Natural killer cell treated with Interleukin-12 subunit alpha and Interleukin-12 subunit beta and Interleukin-15 and Interleukin-18, amount 100 ng/mL, for 72 hours (primary cell): Measurements from ENCODE around the gene SEZ6L. TPM values are rescaled to one million over a fixed set of nuclear protein-coding genes. Genes with fewer than 3 reads are reported as not detected.

Experiments
- ATAC-seq, 2 donors: fragments of 150-1000 bp; cut with Tn5 transposase in 1 of 2; sonication (Bioruptor Pico), chemical (Tn5 transposase) in 1 of 2; 2 replicates each; pipeline ENCODE4 v1.10.0; 2021
- DNase-seq: peaks from one replicate; pipeline ENCODE4 v3.0.0; 2022; ENCODE audit warnings: low spot score
- H3K27ac Mint-ChIP-seq, 2 donors: 1 replicate in 1 of 2; 2 replicates in 1 of 2; pipeline ENCODE4 v1.8.0; 2022; ENCODE audit warnings: mixed read lengths in 2 of 2, mild to moderate bottlenecking in 1 of 2, moderate library complexity in 1 of 2
- H3K27me3 Mint-ChIP-seq, 2 donors: 1 replicate in 1 of 2; 2 replicates in 1 of 2; pipeline ENCODE4 v1.8.0; 2022; ENCODE audit warnings: mixed read lengths in 2 of 2
- H3K36me3 Mint-ChIP-seq: one replicate; pipeline ENCODE4 v1.8.0; 2022; ENCODE audit warnings: mixed read lengths
- H3K4me1 Mint-ChIP-seq, 2 donors: 1 replicate in 1 of 2; 2 replicates in 1 of 2; pipeline ENCODE4 v1.8.0; 2022; ENCODE audit warnings: low read depth in 2 of 2, mixed read lengths in 2 of 2, mild to moderate bottlenecking in 1 of 2
- H3K4me3 Mint-ChIP-seq: one replicate; pipeline ENCODE4 v1.8.0; 2022; ENCODE audit warnings: mixed read lengths
- H3K9me3 Mint-ChIP-seq: 2 replicates; pipeline ENCODE4 v1.8.0; 2022; ENCODE audit warnings: mixed read lengths
- total RNA-seq, 2 donors: library from RNA; stranded (reverse); gene quantifications; one replicate each; pipeline ENCODE4 v1.2.3, GENCODE V29; 2022

Gene SEZ6L
- total RNA-seq, 2 donors from 2014 or later: not detected

DNA sequence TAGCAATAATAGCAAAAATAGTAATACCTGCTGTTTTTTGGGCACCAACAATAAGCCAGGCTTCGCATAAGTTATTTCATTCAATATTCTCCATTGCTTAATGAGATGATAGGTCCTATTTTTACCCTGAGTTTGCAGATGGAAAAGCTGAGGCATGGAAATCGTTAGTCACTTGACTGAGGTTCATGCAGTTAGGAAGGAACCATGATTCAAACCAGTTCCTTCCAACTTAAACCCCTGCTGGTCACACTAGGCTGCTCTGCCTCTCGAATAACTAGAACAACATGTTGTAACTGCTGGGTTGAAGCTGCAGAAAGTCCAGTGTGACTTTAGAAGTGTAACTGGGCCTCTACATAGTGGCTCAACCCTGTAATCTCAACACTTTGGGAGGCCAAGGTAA, 69.3 kb downstream of the SEZ6L start:
- H3K36me3 Mint-ChIP-seq: no peaks in the 10 kb centered on the region
- no peaks in the 10 kb centered on the region for H3K9me3 Mint-ChIP-seq
- peaks cover 26 to 35% of the 10 kb centered on the region in 2 donors for H3K27me3 Mint-ChIP-seq
- ATAC-seq (no peak), DNase-seq (no peak)
- no peak overlapping the region for H3K27ac Mint-ChIP-seq
- H3K4me1 Mint-ChIP-seq: no peaks in the 10 kb centered on the region
- no peak overlapping the region for H3K4me3 Mint-ChIP-seq

DNA sequence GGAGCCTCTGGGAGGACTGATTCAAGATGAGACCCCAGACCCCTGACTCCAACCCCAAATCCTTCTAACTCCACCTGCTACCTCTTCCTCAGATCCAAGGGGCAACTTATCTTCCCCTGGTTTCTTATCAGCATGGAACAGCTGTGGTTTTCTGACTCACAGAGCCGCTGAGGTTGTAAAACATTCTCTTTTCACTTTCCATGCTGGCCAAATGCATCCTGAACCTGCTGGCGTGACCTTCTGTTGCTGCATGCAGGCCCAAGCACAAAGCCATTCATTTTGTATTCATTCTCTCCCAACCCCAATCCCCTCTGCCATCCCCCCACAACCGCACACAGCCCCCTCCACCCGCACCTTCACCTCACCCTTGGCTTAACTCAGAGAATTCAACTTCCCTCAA, 70.3 kb downstream of the SEZ6L start:
- Mint-ChIP-seq H3K27me3 (peaks cover 32 to 45% of the 10 kb centered on the region in 2 donors), H3K9me3 (no peaks in the 10 kb centered on the region), H3K36me3 (no peaks in the 10 kb centered on the region), H3K4me1 (no peaks in the 10 kb centered on the region), H3K4me3 (no peak overlapping the region), H3K27ac (no peak overlapping the region)
- no peak for DNase-seq
- ATAC-seq: no peak

DNA sequence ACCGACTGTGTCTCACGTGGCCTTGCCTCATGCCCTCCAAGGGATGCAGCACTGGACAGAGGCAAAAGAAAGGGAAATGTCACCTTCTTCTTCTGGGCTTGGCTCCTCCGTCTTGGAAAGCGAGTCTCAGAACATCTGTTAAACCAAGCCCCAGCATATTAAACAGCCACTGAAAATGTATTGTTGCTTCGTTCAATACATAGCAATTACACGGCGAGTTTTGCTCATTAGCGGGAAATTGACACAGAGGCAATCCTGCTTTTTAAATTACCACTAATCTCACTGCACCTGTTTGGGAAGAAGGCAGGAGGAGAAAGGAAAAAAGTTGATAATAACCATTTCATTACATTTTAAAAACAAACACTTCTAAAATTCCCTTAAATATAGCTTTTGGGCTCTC, 72.1 kb downstream of the SEZ6L start:
- Mint-ChIP-seq H3K4me1 (no peaks in the 10 kb centered on the region), H3K9me3 (no peaks in the 10 kb centered on the region), H3K27me3 (peaks cover 27 to 49% of the 10 kb centered on the region in 2 donors), H3K4me3 (no peak overlapping the region), H3K27ac (no peak overlapping the region), H3K36me3 (no peaks in the 10 kb centered on the region)
- DNase-seq: no peak
- no peak for ATAC-seq

DNA sequence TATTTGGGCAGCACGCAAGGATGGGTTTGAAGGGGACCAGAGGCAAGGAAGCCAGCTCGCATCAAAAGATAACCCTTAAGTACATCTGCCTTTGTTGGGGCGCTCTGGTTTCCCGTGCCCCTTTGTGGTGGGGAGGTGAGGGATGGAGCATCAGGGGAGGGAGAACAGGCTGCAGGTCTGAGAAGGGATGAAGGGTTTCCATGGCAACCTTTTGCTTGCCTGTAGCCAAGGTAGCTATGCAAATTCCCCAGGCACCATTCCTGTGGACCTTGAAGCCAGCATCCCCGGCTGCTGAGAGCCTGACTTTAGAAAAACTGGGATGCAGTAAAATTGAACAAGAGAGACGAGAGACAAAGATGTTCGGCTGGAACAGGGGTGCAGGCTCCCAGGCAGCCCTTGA, 75.7 kb downstream of the SEZ6L start:
- H3K36me3 Mint-ChIP-seq: no peaks in the 10 kb centered on the region

DNA sequence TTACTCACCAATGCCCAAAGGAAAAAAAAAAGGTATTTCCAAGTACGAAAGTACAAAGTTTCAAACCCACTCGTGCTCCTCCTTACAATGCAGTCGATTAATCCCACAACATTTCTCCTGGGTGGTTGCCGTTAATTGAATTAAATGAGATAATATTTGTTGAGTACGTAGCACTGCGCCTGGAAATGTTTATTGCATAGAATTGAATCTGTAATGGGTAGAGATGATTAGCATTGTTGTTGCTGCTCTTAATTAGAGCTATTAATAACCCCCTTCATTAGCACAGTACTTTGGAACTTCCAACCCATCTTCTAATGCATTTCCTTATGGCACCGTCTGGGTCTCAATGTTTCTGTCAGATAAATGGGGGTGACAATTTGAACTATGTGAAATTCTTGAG, 77.3 kb downstream of the SEZ6L start:
- peaks cover 39 to 53% of the 10 kb centered on the region in 2 donors for H3K27me3 Mint-ChIP-seq
- no peak overlapping the region for H3K27ac Mint-ChIP-seq
- DNase-seq (no peak), ATAC-seq (no peak)
- no peaks in the 10 kb centered on the region for H3K9me3 Mint-ChIP-seq
- no peaks in the 10 kb centered on the region for H3K36me3 Mint-ChIP-seq
- H3K4me1 Mint-ChIP-seq: no peaks in the 10 kb centered on the region
- H3K4me3 Mint-ChIP-seq: no peak overlapping the region

More for the DNA sequence above, 75.7 kb downstream of the SEZ6L start:
- DNase-seq (no peak), ATAC-seq (no peak)
- H3K4me3 Mint-ChIP-seq: no peak overlapping the region
- peaks cover 27 to 48% of the 10 kb centered on the region in 2 donors for H3K27me3 Mint-ChIP-seq
- no peaks in the 10 kb centered on the region for H3K4me1 Mint-ChIP-seq
- H3K9me3 Mint-ChIP-seq: no peaks in the 10 kb centered on the region
- no peak overlapping the region for H3K27ac Mint-ChIP-seq

DNA sequence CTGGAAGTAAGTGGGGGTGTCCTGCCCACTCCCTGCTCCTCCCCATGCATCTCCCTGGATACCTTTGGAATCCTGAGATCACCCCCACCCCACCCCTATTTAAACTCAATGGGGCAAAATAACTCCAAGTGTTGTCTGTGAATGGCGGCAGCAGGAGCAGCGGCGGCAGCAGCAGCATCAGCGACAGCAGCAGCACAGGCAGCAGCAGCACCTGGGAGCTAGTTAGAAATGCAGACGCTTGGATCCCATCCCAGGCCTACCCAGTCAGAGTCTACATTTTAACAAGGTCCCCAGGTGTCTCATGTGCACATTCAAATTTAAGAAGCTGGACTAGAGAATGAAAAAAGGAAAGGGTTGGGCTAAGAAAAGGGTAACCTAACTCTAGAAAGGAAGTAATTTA, 82.6 kb downstream of the SEZ6L start:
- H3K36me3 Mint-ChIP-seq: no peaks in the 10 kb centered on the region
- H3K9me3 Mint-ChIP-seq: no peaks in the 10 kb centered on the region
- ATAC-seq (no peak), DNase-seq (no peak)
- no peaks in the 10 kb centered on the region for H3K4me1 Mint-ChIP-seq
- no peak overlapping the region for H3K4me3 Mint-ChIP-seq
- peaks cover 31 to 54% of the 10 kb centered on the region in 2 donors for H3K27me3 Mint-ChIP-seq
- no peak overlapping the region for H3K27ac Mint-ChIP-seq

DNA sequence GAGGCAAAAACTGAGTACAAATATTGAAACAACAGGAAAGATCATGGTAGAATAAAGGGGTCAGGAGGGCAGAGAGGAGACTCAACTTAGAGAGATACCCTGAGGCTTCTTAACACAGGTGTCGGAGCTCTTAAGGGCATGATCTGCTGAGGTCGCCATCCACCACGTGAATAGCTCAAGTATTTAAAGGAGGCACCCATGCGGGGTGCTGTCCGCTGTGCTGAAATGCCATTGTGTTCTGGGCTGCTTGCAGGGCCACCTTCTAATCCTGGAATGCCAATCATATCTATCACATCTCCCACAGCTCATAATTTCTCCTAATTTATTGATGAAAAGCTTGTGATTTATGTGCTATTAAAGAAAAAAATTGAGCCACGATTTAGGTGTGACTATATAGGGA, 90.2 kb downstream of the SEZ6L start:
- H3K27ac Mint-ChIP-seq: no peak overlapping the region
- H3K9me3 Mint-ChIP-seq: no peaks in the 10 kb centered on the region
- no peak for DNase-seq
- no peak for ATAC-seq
- no peaks in the 10 kb centered on the region for H3K36me3 Mint-ChIP-seq
- H3K4me3 Mint-ChIP-seq: no peak overlapping the region
- H3K4me1 Mint-ChIP-seq: no peaks in the 10 kb centered on the region
- peaks cover 28 to 61% of the 10 kb centered on the region in 2 donors for H3K27me3 Mint-ChIP-seq

DNA sequence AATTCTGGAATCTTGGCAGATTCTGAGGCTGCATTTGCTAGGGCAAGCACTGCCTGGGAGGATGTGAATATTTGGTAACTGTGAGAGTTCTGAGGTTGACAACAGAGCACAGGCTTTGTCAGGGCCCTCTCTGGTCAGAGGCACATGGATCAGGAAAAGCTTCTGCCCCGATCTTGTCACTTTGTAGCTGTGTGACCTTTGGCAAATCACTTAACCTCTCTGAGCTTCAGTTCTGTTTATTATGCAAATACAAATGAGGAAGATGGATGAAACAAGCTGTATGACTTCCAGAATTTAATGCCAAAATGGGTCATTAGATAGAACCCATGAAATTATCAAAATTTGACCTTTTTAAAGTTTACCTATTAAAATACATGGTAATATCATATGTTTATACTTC, 94.9 kb downstream of the SEZ6L start:
- H3K36me3 Mint-ChIP-seq: no peaks in the 10 kb centered on the region
- H3K27ac Mint-ChIP-seq: no peak overlapping the region
- H3K4me3 Mint-ChIP-seq: no peak overlapping the region
- H3K9me3 Mint-ChIP-seq: no peaks in the 10 kb centered on the region
- H3K27me3 Mint-ChIP-seq: peaks cover 25 to 34% of the 10 kb centered on the region in 2 donors
- DNase-seq: no peak
- ATAC-seq: no peak
- no peaks in the 10 kb centered on the region for H3K4me1 Mint-ChIP-seq

DNA sequence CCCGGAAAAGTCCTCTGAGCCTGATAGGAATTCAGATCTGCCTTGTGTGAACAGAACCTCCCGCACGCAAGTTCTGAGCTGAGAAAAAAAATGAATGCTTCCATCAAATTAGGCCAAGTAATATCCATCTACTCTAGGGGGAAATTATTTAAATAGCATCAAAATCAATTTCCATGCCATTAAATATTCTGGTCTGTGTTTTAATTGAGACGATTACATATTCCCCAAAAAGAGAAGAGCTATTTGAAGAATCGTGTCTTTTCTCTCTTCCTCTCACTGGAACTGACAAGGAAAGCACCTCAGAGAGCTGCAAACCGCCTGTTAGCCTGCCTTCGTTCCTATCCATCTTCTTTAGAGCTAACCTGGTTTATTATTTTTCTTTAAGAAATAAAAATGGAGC, 96.0 kb downstream of the SEZ6L start:
- H3K4me3 Mint-ChIP-seq: no peak overlapping the region
- no peaks in the 10 kb centered on the region for H3K9me3 Mint-ChIP-seq
- ATAC-seq (no peak), DNase-seq (no peak)
- no peaks in the 10 kb centered on the region for H3K36me3 Mint-ChIP-seq
- peaks cover 30 to 43% of the 10 kb centered on the region in 2 donors for H3K27me3 Mint-ChIP-seq
- no peaks in the 10 kb centered on the region for H3K4me1 Mint-ChIP-seq
- no peak overlapping the region for H3K27ac Mint-ChIP-seq

DNA sequence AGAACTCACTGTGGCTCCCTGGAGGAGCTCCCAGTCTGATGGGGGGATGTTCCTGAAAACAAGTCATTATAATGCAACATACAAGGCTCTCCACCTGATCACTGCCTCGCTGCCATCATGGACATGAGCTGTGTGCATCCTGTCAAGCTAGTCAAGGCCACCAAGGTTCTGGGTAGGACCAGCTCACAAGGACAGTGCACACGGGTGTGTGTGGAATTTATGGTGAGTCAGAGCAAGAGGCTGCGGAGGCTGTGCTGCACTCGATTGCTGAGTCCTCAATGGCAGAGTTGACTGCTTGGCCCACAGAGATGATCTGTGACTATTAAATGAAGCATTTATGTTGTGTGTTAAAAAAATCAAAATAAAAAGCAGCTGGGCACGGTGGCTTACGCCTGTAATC, 96.6 kb downstream of the SEZ6L start:
- ATAC-seq (no peak), DNase-seq (no peak)
- H3K9me3 Mint-ChIP-seq: no peaks in the 10 kb centered on the region
- H3K4me1 Mint-ChIP-seq: no peaks in the 10 kb centered on the region
- H3K27me3 Mint-ChIP-seq: peaks cover 34 to 42% of the 10 kb centered on the region in 2 donors
- H3K4me3 Mint-ChIP-seq: no peak overlapping the region
- no peak overlapping the region for H3K27ac Mint-ChIP-seq
- H3K36me3 Mint-ChIP-seq: no peaks in the 10 kb centered on the region

DNA sequence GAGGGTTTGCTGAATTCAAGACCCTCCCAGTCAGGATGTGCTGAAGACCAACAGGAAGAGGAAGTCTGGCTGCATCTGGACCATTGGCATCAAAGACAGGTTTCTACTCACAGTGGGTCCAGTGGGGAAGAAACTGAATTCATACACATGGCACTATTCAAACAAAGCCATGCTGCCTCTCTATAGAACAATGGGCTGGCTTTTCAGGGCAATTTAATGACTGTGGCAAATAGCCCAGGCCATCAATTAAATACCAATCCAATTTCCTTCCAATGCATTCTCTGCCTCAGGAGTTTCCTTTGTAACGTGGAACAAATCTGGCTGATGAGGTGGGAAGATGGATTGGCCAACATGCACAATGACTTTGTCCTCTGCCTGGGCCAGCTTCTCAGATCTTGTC, 98.6 kb downstream of the SEZ6L start:
- H3K4me3 Mint-ChIP-seq: no peak overlapping the region
- DNase-seq (no peak), ATAC-seq (no peak)
- H3K27me3 Mint-ChIP-seq: peaks cover 29 to 41% of the 10 kb centered on the region in 2 donors
- no peaks in the 10 kb centered on the region for H3K9me3 Mint-ChIP-seq
- H3K27ac Mint-ChIP-seq: no peak overlapping the region
- no peaks in the 10 kb centered on the region for H3K4me1 Mint-ChIP-seq
- no peaks in the 10 kb centered on the region for H3K36me3 Mint-ChIP-seq

DNA sequence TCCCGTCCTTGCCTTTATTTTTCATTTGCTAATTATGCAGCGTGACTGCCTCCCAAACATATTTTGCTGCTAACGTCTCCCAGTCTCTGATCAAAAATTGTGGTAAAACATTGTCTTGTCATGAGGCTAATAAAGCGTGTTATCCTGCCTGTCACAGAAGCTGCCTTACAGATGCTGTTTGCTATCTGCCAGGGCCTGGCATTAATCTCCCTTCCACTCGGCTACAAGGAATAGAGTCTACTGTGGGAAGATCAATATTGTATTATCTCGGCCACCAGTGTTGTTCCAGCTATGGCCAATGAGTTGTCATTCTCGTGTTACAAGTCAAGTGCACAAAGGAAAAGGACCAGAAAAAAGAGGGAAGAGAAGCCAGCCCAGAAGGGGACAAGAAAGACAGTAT, 100.3 kb downstream of the SEZ6L start:
- Mint-ChIP-seq H3K4me3 (no peak overlapping the region), H3K27ac (no peak overlapping the region), H3K9me3 (no peaks in the 10 kb centered on the region), H3K27me3 (peaks cover 33 to 40% of the 10 kb centered on the region in 2 donors), H3K4me1 (no peaks in the 10 kb centered on the region), H3K36me3 (no peaks in the 10 kb centered on the region)
- ATAC-seq (no peak), DNase-seq (no peak)

DNA sequence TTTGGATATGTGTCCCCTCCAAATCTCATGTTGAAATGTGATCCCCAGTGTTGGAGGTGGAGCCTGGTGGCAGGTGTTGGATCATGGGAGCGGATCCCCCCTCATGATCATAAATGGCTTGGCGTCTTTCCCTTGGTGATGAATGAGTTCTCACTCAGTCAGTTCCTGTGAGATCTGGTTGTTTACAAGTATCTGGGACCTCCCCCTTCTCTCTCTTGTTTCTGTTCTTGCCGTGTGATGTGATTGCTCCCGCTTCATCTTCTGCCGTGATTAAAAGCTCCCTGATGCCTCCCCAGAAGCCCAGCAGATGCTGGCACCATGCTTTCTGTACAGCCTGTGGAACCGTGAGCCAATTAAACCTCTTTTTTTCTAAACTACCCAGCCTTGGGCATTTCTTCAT, 102.2 kb downstream of the SEZ6L start:
- no peak overlapping the region for H3K4me3 Mint-ChIP-seq
- no peak overlapping the region for H3K27ac Mint-ChIP-seq
- no peak for DNase-seq
- no peaks in the 10 kb centered on the region for H3K36me3 Mint-ChIP-seq
- H3K9me3 Mint-ChIP-seq: no peaks in the 10 kb centered on the region
- no peak for ATAC-seq
- H3K4me1 Mint-ChIP-seq: no peaks in the 10 kb centered on the region
- H3K27me3 Mint-ChIP-seq: peaks cover 30 to 40% of the 10 kb centered on the region in 2 donors

DNA sequence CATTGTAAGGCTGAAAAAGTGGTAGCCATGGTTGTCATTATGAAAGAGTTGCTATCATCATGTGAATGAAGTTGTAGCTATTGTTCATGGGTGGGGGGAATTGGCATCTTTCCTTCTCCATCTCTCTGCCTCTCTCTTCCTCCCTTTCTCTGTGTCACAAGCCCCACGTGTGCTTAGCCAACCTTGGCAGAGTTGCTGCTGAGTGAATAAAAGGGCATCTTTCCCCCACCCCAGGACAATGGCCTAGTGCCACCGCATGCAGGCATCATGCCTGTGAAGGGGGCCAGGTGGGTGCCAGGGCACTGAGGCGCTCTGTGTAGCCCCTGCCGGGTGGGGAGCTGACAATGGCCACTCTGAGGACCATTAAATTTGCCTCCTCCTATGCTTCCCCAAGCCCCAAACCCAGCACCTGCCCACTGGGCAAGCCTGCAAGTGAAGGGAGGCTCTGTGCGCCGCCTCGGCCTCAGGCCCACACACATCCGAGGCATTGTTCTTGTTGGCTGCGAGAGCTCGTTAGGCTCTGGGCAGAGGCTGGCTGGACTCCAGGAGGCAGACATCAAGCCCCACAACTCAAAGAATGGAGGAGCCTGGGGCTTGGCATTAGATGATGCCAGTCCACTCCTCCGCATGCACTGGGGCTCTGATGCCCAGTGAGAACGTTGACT, 103.9 kb downstream of the SEZ6L start:
- Mint-ChIP-seq H3K4me1 (no peaks in the 10 kb centered on the region), H3K4me3 (no peak overlapping the region), H3K36me3 (no peaks in the 10 kb centered on the region), H3K27ac (no peak overlapping the region), H3K27me3 (peaks cover 30 to 42% of the 10 kb centered on the region in 2 donors), H3K9me3 (no peaks in the 10 kb centered on the region)
- no peak for DNase-seq
- peak in 1 of 2 donors; percentile 26 for ATAC-seq

DNA sequence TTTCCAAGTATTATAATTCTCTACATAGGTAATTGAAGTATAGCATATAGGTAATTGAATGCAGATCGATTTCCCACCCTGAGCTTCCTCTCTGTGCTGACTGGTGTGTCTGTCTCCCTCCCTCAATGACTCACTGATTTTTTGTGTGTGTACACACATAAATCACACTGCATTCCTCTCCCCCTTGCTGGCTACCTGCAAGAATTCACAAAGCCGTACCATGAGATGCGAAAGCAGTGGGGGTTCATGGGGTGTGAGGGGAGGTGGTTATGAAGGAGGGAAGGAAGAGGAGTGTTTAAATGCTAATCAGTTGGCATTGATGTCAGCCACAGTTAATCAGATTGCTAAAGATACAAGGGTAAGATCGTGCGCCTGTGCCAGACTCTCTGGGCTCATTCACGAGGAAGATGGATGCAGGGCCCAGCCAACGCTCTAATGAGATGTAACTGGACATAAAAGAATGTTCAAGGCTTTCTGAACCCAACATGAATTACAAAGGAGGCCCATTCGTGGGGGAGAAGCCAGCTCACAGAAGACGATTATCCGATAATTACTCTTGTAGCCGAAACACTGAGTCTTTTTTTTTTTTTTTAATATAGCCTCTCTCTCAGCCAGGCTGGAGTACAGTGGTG, 107.4 kb downstream of the SEZ6L start:
- H3K27me3 Mint-ChIP-seq: peaks cover 21 to 33% of the 10 kb centered on the region in 2 donors
- no peak overlapping the region for H3K27ac Mint-ChIP-seq
- no peaks in the 10 kb centered on the region for H3K4me1 Mint-ChIP-seq
- no peaks in the 10 kb centered on the region for H3K9me3 Mint-ChIP-seq
- ATAC-seq: no peak
- no peak overlapping the region for H3K4me3 Mint-ChIP-seq
- DNase-seq: no peak
- no peaks in the 10 kb centered on the region for H3K36me3 Mint-ChIP-seq
